Erythroblast (primary cell): ENCODE results near the gene BBS9.

ENCODE experiments used
- DNase-seq, 2 experiments: peaks; one replicate each; lab custom pipeline; 2025; lab: John Stamatoyannopoulos, UW
- GATA1 ChIP-seq: IDR thresholded peaks from 2 replicates; pipeline ENCODE4 v1.6.1; 2011; ENCODE audit warnings: low read depth, mild to moderate bottlenecking, control low read depth, low read length, moderate library complexity
- POLR2A ChIP-seq: IDR thresholded peaks from 2 replicates; pipeline ENCODE4 v1.6.1; 2011; ENCODE audit warnings: mild to moderate bottlenecking, low read length

The BBS9 gene

GRCh38 chr7:33650828-33651227 is 521.5 kb downstream of the BBS9 start:
- no peak for DNase-seq
- TF ChIP-seq POLR2A, result no peak
- no peak for TF ChIP-seq GATA1

- TF ChIP-seq GATA1 (no peak), POLR2A (no peak)
- DNase-seq, result no peak
These were observed 522.7 kb downstream of the BBS9 start for GRCh38 chr7:33651998-33652515.

- DNase-seq, result no peak
- TF ChIP-seq POLR2A (no peak), GATA1 (no peak)
These were observed 525.3 kb downstream of the BBS9 start for GRCh38 chr7:33654676-33655075.
